Measurements from ENCODE around the gene GTPBP10.

DNA sequence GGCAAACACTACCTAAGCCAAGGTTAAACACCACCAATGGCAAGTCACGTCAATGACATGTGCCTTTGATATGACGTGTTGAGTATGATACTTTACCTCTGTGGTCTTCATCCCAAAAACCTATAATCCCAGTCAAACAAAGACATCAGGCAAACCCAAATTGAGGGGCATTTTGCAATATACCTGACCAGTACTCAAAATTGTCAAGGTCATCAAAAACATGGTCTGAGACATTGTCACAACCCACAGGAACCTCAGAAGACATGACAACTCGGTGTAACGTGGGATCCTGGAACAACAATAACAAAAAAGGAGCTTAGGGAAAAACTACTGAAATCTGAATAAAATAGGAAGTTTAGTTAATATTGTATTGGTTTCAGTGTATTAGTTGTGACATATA lies 32.6 kb upstream of the GTPBP10 start:
- TF ChIP-seq POLR2A (IDR thresholded peaks at IDR 0.05), result no peak
- TF ChIP-seq, protein P1, sequence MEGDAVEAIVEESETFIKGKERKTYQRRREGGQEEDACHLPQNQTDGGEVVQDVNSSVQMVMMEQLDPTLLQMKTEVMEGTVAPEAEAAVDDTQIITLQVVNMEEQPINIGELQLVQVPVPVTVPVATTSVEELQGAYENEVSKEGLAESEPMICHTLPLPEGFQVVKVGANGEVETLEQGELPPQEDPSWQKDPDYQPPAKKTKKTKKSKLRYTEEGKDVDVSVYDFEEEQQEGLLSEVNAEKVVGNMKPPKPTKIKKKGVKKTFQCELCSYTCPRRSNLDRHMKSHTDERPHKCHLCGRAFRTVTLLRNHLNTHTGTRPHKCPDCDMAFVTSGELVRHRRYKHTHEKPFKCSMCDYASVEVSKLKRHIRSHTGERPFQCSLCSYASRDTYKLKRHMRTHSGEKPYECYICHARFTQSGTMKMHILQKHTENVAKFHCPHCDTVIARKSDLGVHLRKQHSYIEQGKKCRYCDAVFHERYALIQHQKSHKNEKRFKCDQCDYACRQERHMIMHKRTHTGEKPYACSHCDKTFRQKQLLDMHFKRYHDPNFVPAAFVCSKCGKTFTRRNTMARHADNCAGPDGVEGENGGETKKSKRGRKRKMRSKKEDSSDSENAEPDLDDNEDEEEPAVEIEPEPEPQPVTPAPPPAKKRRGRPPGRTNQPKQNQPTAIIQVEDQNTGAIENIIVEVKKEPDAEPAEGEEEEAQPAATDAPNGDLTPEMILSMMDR (IDR thresholded peaks at IDR 0.05), result no peak

Data from uterus (tissue), 2 donors.